ENCODE results near the gene POLD1. TPM values are rescaled to one million over a fixed set of nuclear protein-coding genes. Genes with fewer than 3 reads are reported as not detected.

Gene POLD1
- total RNA-seq, 2 experiments from 2014 or later = 119 to 233 TPM

GRCh38 chr19:50399368-50399745 is 15.2 kb downstream of the POLD1 start:
- H3K4me1 ChIP-seq (ENCODE audit: insufficient read depth, low read length, poor library complexity, severe bottlenecking) = no peaks in the 10 kb centered on the region
- H3K4me3 ChIP-seq (ENCODE audit: low read depth, low read length, poor library complexity, severe bottlenecking) = no peak overlapping the region
- peaks cover 69% of the 10 kb centered on the region for H3K36me3 ChIP-seq (ENCODE audit: insufficient read depth, low read length)
- H3K9me3 ChIP-seq (ENCODE audit: low read length) = no peaks in the 10 kb centered on the region
- H4K20me1 ChIP-seq (ENCODE audit: insufficient read depth, low read length) = peaks cover 9% of the 10 kb centered on the region; the same call in 1 of the 2 replicates
- intact Hi-C loops (cut with micrococcal nuclease; ENCODE audit: unreplicated experiment) = no loop called here
- no peaks in the 10 kb centered on the region for H3K9me2 ChIP-seq (ENCODE audit: insufficient read depth, low read length)
- ChIA-PET CTCF (ENCODE audit: unreplicated experiment) (no interaction called here), POLR2A (no interaction called here)
- no peak for DNase-seq (ENCODE audit: low spot score)
- TF ChIP-seq CTCF (conservative IDR thresholded peaks at IDR 0.05; ENCODE audit: low read length) = no peak
- no peak for TF ChIP-seq EZH2phosphoT487 (IDR thresholded peaks at IDR 0.05; ENCODE audit: borderline replicate concordance, low read depth, low read length)
- H3K27ac ChIP-seq (ENCODE audit: low read depth, low read length, poor library complexity, severe bottlenecking) = no peak overlapping the region
- H3K79me2 ChIP-seq (ENCODE audit: insufficient read depth, low read depth, low read length) = peaks cover 31% of the 10 kb centered on the region
- no peak overlapping the region for H2AFZ ChIP-seq (ENCODE audit: low read length)
- H3K4me2 ChIP-seq (ENCODE audit: low read length) = no peak overlapping the region
- no TSS peak for BruUV-seq (replicated peaks)

GRCh38 chr19:50401605-50402450 is 17.7 kb downstream of the POLD1 start:
- CTCF ChIA-PET (ENCODE audit: unreplicated experiment) = no interaction called here
- TF ChIP-seq EZH2phosphoT487 (IDR thresholded peaks at IDR 0.05; ENCODE audit: borderline replicate concordance, low read depth, low read length) (no peak), CTCF (conservative IDR thresholded peaks at IDR 0.05; ENCODE audit: low read length) (peak; percentile 35)
- H3K4me3 ChIP-seq (ENCODE audit: low read depth, low read length, poor library complexity, severe bottlenecking) = no peak overlapping the region
- no peaks in the 10 kb centered on the region for H3K9me2 ChIP-seq (ENCODE audit: insufficient read depth, low read length)
- H3K9me3 ChIP-seq (ENCODE audit: low read length) = no peaks in the 10 kb centered on the region
- no peak for DNase-seq (ENCODE audit: low spot score)
- H4K20me1 ChIP-seq (ENCODE audit: insufficient read depth, low read length) = peaks cover 9% of the 10 kb centered on the region; the same call in 1 of the 2 replicates
- no peak overlapping the region for H3K27ac ChIP-seq (ENCODE audit: low read depth, low read length, poor library complexity, severe bottlenecking)
- intact Hi-C loops (cut with micrococcal nuclease; ENCODE audit: unreplicated experiment) = no loop called here
- no peaks in the 10 kb centered on the region for H3K4me1 ChIP-seq (ENCODE audit: insufficient read depth, low read length, poor library complexity, severe bottlenecking)
- POLR2A ChIA-PET = no interaction called here
- no TSS peak for BruUV-seq (replicated peaks)
- H2AFZ ChIP-seq (ENCODE audit: low read length) = no peak overlapping the region
- H3K4me2 ChIP-seq (ENCODE audit: low read length) = no peak overlapping the region
- peaks cover 76% of the 10 kb centered on the region for H3K36me3 ChIP-seq (ENCODE audit: insufficient read depth, low read length)
- peaks cover 15% of the 10 kb centered on the region; the same call in 1 of the 2 replicates for H3K79me2 ChIP-seq (ENCODE audit: insufficient read depth, low read depth, low read length)

Data from OCI-LY7 (cell line).